Transverse colon (tissue), 4 donors: ENCODE measurements around the gene CPTP. TPM values are rescaled to one million over a fixed set of nuclear protein-coding genes. Genes with fewer than 3 reads are reported as not detected.

Experiments
- DNase-seq: peaks from one replicate; pipeline ENCODE4 v3.0.0-alpha.2; 2019
- H3K27ac ChIP-seq, 4 donors: fragments of 200-600 bp; sonication (generic); 2 replicates each; pipeline ENCODE4 v1.5.1; 2016 to 2018; ENCODE audit warnings: inconsistent platforms in 4 of 4
- H3K27me3 ChIP-seq: fragments of 200-600 bp; sonication (generic); 2 replicates; pipeline ENCODE4 v1.5.1; 2017; ENCODE audit warnings: inconsistent platforms
- H3K36me3 ChIP-seq, 4 donors: fragments of 200-600 bp; sonication (generic); 2 replicates each; pipeline ENCODE4 v1.5.1; 2017 to 2019; ENCODE audit warnings: inconsistent platforms in 4 of 4
- H3K4me1 ChIP-seq, 4 donors: fragments of 200-600 bp; sonication (generic); 2 replicates each; pipeline ENCODE4 v1.5.1; 2017 to 2020; ENCODE audit warnings: inconsistent platforms in 4 of 4
- H3K4me3 ChIP-seq, 4 donors: fragments of 200-600 bp; sonication (generic); 1 replicate in 1 of 4; 2 replicates in 3 of 4; pipeline versions ENCODE4 v1.5.1 to v1.6.1; 2017 to 2019; ENCODE audit warnings: inconsistent platforms in 4 of 4
- H3K9me3 ChIP-seq, 2 donors: fragments of 200-600 bp; sonication (generic); 2 replicates each; pipeline ENCODE4 v1.5.1; 2017 to 2019; ENCODE audit warnings: inconsistent platforms in 2 of 2
- CTCF ChIP-seq, 5 experiments: fragments of 200-600 bp in 3 of 5; fragments of 450-650 bp in 2 of 5; sonication (generic) in 3 of 5; IDR thresholded peaks; 1 replicate in 2 of 5; 2 replicates in 3 of 5; pipeline ENCODE4 v1.5.1; 2016 to 2017; ENCODE audit warnings: antibody characterized with exemption in 5 of 5, inconsistent platforms in 3 of 5, mild to moderate bottlenecking in 2 of 5, moderate library complexity in 1 of 5
- EP300 ChIP-seq: sonication (generic); formaldehyde crosslinking; IDR thresholded peaks from one replicate; pipeline ENCODE4 v1.6.1; 2017; ENCODE audit warnings: antibody characterized with exemption, low read depth
- POLR2A ChIP-seq: fragments of 450-650 bp; IDR thresholded peaks from one replicate; pipeline ENCODE4 v1.6.1; 2016; ENCODE audit warnings: antibody characterized with exemption, mild to moderate bottlenecking, moderate library complexity
- POLR2AphosphoS5 ChIP-seq, 3 donors: sonication (generic); formaldehyde crosslinking; IDR thresholded peaks; one replicate each; pipeline ENCODE4 v1.6.1; 2016; ENCODE audit warnings: antibody characterized with exemption in 3 of 3
- WGBS, 2 donors: methylation state at CpG; one replicate each; pipeline ENCODE4 v1.1.5; 2018; ENCODE audit warnings: low coverage in 1 of 2; 5-methylcytosine and 5-hydroxymethylcytosine counted together
- in situ Hi-C, 4 donors: fragments of 200-750 bp; cut with MboI; loops; one replicate each; pipeline versions ENCODE4 v1.15.0 to v1.15.1; 2017; ENCODE audit warnings: low sequenced_read_pairs in 3 of 4, low pct_ligation_motif_present in 1 of 4, low pct_unique_long_range_greater_than_20kb in 1 of 4
- intact Hi-C: fragments of 100-400 bp; cut with DNase I; formaldehyde crosslinking; loops from one replicate; pipeline ENCODE4 v1.15.1; 2023; ENCODE audit warnings: low total_unique reads
- total RNA-seq, 4 donors: library from RNA; depleted of rRNA; stranded (reverse); fragments of >200 nt; gene quantifications; one replicate each; pipeline ENCODE4 v1.1.0, GENCODE V29; 2016

CPTP gene
- total RNA-seq, 4 donors from 2014 or later: 48.0 to 134 (median 77.7) TPM

DNA sequence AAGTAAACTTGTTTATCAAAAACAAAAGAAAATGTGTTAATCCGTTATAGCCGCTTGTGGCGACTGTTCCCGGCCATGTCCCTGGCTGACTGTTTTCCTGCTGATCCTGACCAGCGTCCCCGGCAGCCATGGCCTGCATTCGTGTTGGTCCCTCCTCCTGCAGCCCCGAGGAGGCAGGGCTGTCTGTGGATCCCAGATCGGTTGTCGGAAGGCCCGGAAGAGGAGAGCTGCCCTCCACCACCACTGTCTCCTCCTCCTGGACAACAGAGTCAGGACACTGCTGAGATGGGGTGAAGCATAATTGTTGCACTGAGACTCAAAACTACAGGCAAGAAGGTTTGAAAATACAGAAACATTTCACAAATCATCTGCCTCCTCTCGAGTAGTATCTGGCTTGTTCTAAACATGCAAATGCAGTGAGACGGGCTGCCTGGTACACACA is 37.4 kb downstream of the CPTP start:
- in situ Hi-C loops (no loop called here), intact Hi-C loops (no loop called here)
- H3K4me1 ChIP-seq: peaks cover 4 to 39% (median 9%) of the 10 kb centered on the region in 4 donors
- 26% methylated on average over 13 of the region's 13 CpGs; no CpG with 5 or more reads in 1 of the 2 donors for WGBS, 2 donors
- no peaks in the 10 kb centered on the region for H3K36me3 ChIP-seq
- peak overlapping the region; percentile 86 to 92 (median 89) for H3K27ac ChIP-seq
- TF ChIP-seq CTCF (IDR thresholded peaks at IDR 0.05): no peak
- TF ChIP-seq POLR2AphosphoS5 (IDR thresholded peaks at IDR 0.05): no peak
- no peak for TF ChIP-seq POLR2A
- no peak for TF ChIP-seq EP300
- no peak overlapping the region for H3K4me3 ChIP-seq
- H3K9me3 ChIP-seq: no peaks in the 10 kb centered on the region
- peaks cover 32% of the 10 kb centered on the region for H3K27me3 ChIP-seq
- DNase-seq: peak; percentile 20

DNA sequence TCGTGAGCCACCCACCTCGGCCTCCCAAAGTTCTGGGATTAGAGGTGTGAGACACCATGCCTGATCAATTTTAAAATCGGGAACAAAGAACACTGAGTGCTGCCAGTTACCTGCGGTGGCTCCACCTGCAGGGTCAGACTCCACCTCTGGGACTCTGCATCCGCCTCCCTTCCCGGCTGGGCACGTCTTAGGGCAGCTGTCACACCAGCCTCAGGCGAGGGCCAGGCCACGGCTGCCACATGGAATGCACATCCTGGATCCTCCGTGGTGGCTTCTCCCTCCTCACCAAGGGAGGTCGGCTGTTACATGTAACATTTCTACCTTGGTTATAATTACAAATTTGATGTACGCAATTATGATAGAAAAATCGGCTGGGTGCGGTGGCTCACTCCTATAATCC is 39.7 kb downstream of the CPTP start:
- in situ Hi-C loops: no loop called here
- Histone ChIP-seq H3K9me3 (no peaks in the 10 kb centered on the region), H3K4me1 (peaks cover 0 to 29% (median 2%) of the 10 kb centered on the region in 4 donors), H3K27ac (no peak overlapping the region), H3K36me3 (no peaks in the 10 kb centered on the region), H3K27me3 (peaks cover 10% of the 10 kb centered on the region), H3K4me3 (no peak overlapping the region)
- intact Hi-C loops: no loop called here
- no peak for TF ChIP-seq CTCF (IDR thresholded peaks at IDR 0.05)
- TF ChIP-seq EP300: no peak
- no peak for TF ChIP-seq POLR2A
- TF ChIP-seq POLR2AphosphoS5 (IDR thresholded peaks at IDR 0.05): no peak
- no peak for DNase-seq
- WGBS, 2 donors: 66 to 79% methylated on average over 4 to 14 of the region's 14 CpGs

DNA sequence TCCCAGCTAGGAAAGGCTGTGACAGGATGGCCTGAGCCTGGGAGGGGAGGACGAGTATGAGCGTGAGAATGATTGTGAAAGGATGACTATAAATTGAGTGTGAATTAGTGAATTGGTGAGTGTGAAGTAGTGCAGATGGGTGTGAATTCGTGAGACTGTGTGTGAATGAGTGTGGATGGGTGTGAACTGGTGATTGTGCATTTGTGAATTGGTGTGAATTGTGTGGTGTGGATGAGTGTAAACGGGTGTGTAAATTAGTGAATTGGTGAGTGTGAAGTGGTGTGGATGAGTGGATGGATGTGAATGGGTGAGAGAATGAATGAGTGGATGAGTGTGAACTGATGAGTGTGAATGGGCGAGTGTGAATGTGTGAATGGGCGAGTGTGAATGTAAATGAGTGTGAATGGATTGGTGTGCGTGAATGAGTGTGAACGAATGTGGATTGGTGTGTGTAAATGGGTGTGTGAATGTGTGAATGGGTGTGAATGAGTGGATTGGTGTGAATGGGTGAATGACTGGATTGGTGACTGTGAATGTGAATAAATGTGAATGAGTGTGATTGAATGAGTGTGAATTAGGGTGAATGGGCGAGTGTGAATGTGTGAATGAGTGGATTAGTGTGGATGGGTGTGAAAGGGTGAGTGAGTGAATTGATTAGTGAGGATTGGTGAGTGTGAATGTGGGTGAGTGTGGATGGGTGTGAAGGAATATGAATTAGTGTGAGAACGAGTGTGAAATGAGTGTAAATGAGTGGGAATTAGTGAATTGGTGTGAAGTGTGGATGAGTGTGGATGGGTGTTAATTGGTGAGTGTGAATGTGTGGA is 41.5 kb downstream of the CPTP start:
- in situ Hi-C loops (no loop called here), intact Hi-C loops (no loop called here)
- H3K4me3 ChIP-seq: no peak overlapping the region
- WGBS, 2 donors: 80 to 81% methylated on average over 10 of the region's 10 CpGs
- TF ChIP-seq CTCF (IDR thresholded peaks at IDR 0.05): no peak
- TF ChIP-seq POLR2AphosphoS5 (IDR thresholded peaks at IDR 0.05): no peak
- TF ChIP-seq POLR2A: no peak
- TF ChIP-seq EP300: no peak
- no peaks in the 10 kb centered on the region for H3K36me3 ChIP-seq
- no peak for DNase-seq
- no peaks in the 10 kb centered on the region for H3K27me3 ChIP-seq
- H3K4me1 ChIP-seq: peaks cover 0 to 12% (median 0%) of the 10 kb centered on the region in 4 donors
- no peak overlapping the region for H3K27ac ChIP-seq
- no peaks in the 10 kb centered on the region for H3K9me3 ChIP-seq

GRCh38 chr1:1366699-1367066 is 42.1 kb downstream of the CPTP start:
- Histone ChIP-seq H3K4me1 (peaks cover 1 to 9% (median 4%) of the 10 kb centered on the region in 4 donors), H3K9me3 (no peaks in the 10 kb centered on the region), H3K4me3 (no peak overlapping the region), H3K27ac (no peak overlapping the region), H3K36me3 (no peaks in the 10 kb centered on the region), H3K27me3 (no peaks in the 10 kb centered on the region)
- 88 to 93% methylated on average over 3 of the region's 3 CpGs for WGBS, 2 donors
- no peak for DNase-seq
- no peak for TF ChIP-seq CTCF (IDR thresholded peaks at IDR 0.05)
- TF ChIP-seq POLR2AphosphoS5 (IDR thresholded peaks at IDR 0.05): no peak
- no peak for TF ChIP-seq POLR2A
- TF ChIP-seq EP300: no peak
- intact Hi-C loops: no loop called here
- in situ Hi-C loops: no loop called here
